Fibroblast of skin of abdomen (primary cell): ENCODE data around the gene TRAK1.
"Not testable (repeated sequence)": the region's sequence is repeated elsewhere in the genome, so short reads cannot be mapped to it uniquely, and the experiment has no call there.

Source experiments
- DNase-seq: peaks from one replicate; pipeline ENCODE4 v3.0.0-alpha.2; 2013

The TRAK1 gene

DNA sequence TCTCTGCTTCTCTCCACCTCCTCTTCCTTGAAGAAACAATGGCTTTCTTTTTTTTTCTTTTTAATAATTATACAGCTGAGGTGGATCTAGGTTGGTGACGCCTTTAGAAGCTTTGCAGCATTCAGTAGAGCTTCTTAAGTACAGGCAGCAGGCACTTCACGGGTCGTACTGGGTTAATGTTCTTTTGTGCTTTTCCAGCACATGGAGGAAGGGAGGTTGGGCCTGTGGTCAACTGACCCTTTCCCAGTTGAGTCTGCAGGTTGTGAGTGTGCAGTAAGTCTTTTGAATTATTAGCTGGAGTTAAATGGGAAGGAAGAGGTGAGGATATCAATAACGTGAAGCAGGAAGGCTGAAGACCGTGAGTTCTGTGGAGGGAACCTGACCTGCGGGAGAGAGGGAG lies 7.0 kb downstream of the TRAK1 start:
- no peak for DNase-seq

DNA sequence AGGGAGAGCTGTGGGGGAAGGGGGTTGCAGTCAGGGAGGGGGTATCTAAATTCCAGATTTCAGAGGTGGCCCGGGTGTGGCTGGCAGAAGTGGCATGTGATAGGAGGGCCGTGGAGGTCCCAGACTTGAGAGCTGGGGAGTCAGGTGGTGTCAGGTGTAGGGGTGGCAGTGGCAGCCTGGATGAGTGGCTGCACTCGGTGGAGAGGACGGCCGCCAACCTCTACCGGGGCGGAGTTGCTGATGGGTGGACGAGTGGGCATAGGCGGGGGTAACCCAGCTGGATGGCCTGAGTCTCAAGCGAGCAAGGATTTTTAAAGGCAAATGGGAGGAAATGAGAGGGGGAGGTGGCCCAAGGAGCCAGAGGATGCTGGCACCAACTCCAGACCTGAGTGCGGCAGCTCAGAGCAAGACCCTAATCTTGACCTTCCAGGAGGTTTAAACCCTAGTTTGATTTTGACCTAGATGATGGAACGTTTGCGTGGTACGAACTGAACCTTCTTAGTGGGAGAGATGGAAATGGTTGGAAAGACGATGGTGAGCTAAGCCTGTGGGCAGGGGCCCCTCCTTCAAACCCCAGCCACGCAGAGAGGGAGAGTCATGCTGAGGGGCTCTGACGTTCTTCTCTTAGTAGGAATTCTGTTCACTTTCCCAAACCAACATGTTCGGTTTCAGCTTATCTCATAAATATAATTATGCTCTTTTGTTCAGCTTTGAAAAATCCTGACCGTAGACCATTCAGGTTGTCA lies 8.0 kb downstream of the TRAK1 start:
- no peak for DNase-seq

DNA sequence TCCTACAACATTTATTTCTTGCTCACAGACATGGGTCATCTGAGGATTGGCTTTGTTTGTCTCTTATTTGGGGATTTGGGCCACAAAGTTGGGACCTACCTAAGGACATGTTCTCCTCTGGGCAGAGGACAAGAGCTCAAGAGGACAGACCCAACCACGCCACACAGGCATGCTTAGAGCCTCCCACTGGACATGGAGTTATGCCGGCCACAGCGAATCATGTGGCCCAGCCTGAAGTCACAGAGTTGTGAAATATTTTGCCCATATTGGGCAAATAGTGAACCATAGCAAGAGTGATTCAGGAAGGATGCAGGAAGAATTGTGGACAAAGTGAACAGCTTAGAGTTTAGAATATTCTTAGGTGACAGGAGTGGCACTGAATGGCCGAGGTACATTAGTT lies 9.9 kb downstream of the TRAK1 start:
- DNase-seq = peak; percentile 79

DNA sequence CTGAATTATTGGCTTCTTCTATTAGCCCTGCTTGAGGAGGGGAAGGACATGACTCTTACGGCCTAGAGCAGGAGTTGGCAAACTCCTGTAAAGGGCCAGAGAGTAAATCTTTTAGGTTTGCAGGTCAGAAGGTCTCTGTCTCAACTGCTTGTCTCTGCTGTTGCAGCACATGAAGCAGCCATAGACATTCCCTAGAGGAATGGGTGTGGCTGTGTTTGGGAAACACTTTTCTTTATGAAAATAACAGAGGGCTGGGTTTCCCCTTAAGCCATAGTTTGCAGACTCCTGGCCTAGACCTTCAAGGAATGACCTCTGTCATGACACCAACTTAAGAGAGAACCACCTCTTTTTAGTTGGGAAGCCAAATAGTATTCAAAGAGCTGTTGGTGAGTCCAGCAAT lies 10.3 kb downstream of the TRAK1 start:
- DNase-seq = no peak

DNA sequence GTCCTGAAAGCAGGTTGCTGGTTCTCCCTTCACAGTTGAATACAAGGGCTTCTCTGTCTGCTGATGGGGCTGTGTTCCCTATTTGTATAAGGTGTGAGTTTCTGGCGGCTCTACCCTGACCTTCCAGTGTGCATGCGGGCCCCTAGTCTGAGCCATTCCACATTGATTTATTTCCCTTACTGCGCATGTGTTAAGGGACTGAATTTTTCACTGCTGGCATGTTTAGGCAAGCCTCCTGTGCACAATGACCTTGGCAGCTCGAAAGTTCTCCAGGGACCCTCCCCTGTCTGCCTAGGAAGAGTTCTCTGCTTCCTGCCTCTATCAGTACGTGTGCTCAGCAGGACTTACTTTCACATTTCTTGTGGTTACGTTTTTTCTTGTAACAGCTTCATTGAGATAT lies 11.4 kb downstream of the TRAK1 start:
- peak; percentile 61 for DNase-seq

DNA sequence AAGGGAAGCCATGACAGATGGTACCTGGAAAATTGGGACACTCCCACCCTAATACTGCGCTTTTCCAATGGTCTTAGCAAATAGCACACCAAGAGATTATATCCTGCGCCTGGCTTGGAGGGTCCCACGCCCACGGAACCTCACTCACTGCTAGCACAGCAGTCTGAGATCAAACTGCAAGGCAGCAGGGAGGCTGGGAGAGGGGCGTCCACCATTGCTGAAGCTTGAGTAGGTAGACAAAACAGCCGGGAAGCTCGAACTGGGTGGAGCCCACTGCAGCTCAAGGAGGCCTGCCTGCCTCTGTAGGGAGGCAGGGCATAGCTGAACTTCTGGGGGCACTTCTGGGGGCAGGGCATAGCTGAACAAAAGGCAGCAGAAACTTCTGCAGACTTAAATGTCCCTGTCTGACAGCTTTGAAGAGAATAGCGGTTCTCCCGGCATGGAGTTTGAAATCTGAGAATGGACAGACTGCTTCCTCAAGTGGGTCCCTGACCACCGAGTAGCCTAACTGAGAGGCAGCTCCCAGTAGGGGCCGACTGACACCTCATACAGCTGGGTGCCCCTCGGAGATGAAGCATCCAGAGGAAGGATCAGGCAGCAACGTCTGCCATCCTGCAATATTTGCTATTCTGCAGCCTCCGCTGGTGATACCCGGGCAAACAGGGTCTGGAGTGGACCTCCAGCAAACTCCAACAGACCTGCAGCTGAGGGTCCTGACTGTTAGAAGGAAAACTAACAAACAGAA lies 12.9 kb downstream of the TRAK1 start:
- not testable (repeated sequence) for DNase-seq

DNA sequence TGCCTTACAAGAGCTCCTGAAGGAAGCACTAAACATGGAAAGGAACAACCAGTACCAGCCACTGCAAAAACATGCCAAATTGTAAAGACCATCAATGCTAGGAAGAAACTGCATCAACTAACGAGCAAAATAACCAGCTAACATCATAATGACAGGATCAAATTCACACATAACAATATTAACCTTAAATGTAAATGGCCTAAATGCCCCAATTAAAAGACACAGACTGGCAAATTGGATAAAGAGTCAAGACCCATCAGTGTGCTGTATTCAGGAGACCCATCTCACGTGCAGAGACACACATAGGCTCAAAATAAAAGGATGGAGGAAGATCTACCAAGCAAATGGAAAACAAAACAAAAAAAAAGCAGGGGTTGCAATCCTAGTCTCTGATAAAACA lies 14.8 kb downstream of the TRAK1 start:
- DNase-seq = not testable (repeated sequence)

DNA sequence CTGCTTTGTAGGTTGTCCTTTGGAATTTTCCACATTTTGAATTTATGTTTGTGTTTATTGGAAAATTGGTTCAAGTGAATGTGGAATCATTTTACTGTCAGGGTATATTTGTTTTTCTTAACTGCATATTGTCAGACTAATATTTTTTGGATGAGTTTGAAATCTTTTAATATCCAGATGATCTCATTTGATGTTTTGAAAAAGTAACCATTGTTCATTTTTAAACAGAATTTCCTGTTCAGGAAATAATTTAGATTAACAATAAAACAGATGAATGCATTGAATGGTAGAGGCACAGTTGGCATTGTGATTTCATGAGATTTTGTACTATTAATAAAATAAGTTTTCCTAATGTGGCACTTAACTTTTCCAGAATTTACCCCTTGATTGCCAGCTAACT lies 15.5 kb downstream of the TRAK1 start:
- no peak for DNase-seq

DNA sequence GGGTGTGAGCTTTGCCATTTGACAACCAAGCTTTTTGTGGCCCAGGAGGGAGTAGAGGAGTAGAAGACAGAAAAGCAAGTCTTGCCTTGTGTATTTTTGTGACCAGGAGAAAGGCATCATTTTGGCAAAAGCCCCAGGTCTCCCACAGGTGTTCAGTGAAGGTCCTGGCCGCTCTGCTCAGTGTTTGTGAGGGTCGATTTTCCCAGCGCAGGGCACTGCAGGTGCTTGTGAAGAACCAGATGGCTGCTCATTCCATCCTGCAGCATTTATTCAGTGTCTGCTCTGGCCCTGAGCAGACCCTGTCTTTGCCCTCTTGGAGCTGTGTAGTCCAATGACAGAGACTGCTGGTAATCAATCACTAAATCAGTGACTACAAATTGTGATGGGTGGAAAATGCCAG lies 19.5 kb downstream of the TRAK1 start:
- no peak for DNase-seq

DNA sequence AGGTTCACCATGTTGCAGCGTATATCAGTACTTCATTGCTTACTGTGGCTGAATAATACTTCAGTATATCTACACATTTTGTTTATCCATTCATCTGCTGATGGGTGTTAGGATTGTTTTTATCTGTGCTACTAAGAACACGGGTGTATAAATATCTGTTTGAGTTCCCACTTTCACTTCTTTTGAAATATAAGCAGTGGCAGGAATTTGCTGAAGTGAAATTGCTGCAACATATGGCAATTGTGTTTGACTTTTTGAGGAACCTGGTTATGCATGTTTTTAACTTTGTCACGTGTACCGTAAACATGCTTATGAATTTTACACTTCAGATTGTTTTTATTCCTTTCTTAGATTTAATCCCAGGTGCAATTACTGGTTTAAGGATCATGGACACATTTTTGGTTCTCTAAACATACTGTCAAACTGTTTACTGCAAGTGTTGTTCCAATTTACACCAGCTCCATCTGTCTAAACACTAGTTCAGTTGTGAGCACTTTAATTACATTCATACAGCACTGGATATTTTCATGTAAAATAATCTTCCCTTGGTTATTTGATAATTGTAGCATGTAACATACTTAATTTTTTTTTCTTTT lies 23.1 kb downstream of the TRAK1 start:
- no peak for DNase-seq

DNA sequence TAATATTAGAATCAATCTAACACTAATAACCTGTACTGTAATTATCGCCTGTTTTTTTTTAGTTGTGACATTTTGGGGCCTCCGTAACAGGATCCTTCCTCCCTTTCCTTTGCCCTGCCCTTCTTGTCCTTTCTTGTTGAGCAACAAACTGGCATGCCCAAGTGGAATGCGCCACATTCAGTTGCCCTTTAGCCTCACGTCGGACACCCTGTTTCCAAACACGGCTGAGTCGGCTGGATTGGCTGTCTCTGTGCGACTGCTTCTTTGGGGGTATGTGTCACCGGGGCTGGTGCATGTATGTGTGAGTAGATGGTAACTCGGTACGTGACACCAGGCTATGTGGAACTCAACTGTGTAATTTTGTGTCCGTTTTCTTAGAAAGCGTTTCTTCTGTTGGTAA lies 24.1 kb downstream of the TRAK1 start:
- DNase-seq = no peak

DNA sequence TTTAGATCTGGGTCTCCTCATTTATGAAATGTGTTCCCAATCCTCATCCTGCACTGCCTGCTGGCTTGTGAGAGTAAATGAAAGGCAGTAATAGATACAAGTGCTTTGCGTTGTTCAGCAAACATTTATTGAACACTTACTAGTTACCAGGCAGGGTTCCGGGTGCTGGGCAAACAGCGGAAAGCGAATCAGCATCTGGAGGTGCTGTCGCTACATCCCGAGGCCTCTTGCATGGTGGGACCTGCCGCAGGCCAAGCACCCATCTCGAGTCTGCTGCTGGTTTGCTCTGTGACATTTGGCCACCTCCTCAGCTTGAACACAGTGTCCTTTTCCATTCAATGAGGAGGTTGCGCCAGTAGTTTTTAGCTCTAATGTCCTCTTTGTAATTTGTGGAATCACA lies 24.8 kb downstream of the TRAK1 start:
- no peak for DNase-seq

DNA sequence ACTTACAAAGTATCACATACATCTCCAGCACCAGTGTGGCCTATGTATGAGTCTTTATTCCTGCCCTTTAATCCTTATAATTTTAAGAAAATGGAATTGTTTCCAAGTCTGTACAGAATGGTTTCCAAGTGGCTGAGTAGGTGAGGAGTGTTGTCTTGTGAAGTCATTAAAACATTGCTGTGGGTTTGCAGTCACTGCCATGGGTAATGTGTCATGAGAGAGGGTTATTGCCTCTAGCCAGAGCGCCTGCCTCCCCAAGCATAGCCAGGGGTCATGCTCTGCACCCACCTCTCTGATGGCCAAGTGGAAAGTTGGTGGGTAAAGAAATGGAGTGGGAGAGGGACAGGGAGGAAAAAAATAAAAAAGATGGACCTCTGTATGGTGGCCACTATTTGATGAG lies 25.3 kb downstream of the TRAK1 start:
- no peak for DNase-seq

DNA sequence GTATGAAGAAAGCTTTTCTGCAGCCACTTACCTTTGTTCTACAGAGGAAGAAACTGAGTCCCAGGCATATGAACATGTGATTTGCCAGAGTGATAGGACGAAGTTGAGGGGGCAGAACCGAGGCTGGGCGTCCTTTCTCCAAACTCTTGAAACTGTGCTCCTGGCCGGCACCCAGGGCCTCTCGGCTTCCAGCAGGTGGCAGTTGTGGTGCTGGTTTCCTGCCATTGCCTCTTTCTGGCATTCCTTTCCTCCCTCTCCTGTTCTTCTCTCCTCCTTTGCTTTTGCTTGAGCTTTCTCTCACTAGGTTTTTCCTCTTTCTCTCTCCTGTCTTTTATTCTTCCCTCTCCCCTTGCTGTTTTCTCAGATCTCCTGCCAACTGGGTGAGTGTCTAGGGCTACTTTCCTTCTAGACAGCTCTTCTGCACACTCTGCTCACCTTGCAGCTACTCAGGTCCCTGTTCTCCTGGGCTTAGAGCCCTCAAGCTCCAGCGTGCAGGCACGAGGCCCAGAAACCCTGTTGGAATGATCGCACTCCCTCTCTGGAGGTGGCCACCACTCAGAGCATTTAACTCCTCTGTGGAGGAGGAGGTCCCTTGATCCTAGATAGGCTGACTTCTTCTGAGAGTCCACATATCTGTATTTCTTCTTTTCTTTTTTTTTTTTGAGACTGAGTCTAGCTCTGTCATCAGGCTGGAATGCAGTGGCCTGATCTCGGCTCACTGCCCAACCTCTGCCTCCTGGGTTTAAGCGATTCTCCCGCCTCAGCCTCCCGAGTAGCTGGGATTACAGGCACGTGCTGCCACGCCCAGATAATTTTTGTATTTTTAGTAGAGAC lies 26.2 kb downstream of the TRAK1 start:
- peak; percentile 88 for DNase-seq

DNA sequence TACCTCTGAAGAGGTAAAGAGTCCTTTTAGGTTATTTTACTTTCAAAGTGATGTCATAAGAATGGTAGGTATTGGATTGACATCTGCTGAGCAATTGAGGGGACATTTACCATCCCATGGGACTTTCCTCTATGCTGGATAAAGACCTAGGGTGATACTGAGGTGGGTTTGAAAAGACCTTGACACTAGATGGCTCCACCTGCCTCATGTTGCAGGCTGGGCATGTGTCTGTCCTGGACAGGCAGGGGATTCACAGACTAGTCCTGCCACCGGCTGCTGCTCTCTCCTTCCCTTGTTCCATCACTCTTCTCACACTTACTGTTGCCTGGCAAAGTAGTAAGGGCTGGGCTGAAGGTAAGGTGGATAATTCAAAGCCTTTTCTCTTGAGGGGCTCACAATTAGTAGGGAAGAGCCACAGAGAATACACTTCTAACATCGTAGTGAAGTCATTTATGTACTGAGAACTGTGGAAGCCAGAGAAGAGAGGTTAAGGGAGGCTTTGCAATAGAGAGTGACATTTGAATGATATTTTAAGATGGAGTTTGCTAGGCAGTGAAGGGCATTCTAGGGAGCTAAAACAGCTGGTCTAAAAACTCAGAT lies 27.7 kb downstream of the TRAK1 start:
- DNase-seq = peak; percentile 45

DNA sequence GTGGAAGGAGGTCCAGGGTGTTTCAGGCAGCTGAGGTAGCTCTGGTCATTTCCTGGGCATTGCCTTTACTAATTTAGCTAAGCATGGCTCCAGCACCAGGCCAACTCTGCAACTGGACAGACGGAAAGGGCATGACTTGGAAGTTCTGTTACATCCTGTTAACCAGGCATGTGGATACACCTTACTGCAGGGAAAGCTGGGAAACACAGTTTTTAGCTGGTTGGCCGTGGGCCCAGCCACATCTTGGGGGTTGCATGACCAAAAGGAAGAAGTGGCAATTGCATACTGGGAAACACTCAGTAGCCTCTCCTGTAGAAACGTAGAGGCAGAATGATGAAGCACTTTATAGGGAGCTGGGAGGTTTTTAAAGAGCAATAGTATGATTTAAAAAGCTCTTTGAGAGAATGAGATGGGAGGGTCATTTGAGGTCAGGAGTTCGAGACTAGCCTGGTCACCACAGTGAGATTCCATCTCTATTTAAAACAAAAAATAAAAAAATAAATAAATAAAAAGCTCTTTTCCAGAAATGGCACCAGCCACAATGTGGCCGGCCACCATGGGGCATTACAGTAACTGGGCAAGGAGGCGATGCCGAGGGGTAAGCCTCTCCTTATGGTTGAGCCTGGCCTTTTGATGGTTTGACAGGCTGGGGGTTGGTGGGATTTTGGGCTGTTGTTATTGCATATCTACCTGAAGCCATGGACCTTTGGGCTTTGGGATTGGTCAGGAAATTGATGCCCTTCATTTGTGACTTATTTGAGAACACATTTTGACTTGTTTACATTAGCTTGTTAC lies 28.6 kb downstream of the TRAK1 start:
- DNase-seq = no peak

DNA sequence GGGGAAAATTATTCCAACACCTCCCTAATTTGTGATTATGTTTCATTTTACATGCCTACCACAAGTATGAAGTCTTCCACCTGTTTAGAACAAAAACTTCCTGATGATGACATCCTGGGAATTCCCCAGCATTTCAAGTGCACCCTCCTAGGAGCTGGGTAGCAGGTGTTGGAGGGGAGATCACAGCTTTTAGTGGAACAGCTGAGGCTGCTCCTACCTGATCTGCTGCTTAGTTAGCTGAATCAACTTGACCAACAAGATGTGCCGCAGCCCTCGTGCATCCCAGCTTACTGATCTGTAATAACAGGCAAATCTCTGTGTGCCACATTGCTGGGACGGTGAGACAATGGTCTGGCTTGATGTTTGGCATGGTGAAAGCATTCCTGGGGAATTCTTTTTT lies 29.7 kb downstream of the TRAK1 start:
- DNase-seq = no peak

DNA sequence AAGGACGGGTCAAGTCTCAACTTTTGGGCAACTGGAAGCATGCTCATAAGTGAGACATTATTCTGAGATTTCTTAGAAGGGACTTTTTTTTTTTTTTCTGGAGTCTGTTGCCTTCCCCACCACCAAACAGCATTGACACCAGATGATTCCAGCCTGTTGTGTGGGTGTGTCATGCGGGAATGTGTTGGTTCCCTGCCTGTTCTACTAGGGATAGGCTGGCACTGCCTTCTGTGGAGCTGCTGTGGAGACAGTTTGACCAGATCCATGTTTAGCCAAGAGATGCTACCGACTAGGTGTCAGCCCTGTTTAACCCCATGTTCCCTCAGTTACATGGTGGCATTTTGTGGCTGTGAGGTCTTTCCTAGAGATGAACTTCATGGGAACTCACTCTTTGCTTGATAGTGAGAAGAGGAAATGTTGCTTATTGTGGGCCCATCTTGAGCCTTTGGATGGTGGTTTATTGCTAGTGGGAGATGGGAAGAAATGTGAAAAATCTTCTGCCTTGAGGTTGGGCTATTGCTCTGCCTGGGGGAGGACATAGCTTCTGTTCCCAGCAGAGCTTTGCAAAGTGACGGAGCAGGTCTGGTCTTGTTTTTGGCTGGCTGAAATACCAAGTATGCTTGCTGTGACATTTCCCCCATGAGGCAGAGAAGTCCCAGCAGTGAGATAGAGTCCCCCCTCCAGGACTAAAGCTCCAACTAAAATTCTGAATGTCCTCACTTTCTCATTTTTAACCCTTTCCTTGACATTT lies 31.3 kb downstream of the TRAK1 start:
- DNase-seq = no peak

DNA sequence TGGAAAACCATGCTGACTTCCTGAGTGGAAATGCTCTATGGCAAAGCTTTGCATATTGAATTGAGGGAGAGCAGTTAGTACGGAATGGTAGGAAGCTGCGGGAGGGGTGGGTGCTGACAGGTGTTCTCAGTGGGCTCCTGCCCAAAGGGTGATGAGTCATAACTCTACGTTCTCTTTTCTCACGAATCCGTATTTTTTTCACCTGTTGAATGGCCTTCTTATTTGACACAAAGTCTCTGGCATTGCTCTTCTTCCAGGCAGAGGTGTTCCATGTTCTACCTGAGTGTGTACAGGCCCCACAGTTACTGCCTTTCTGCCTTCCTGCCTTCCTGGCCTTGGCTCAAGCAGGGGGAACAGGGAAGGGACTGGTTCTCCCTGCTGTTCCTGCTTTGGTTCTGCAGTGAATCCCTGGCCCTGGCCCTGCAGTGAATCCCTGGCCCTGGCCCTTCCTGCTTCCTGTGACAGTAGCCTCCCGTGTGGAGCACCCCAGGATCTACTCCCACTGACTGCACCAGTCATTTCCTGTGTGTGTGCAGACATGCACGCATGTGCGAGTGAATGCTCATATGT lies 31.9 kb downstream of the TRAK1 start:
- DNase-seq = peak; percentile 42

DNA sequence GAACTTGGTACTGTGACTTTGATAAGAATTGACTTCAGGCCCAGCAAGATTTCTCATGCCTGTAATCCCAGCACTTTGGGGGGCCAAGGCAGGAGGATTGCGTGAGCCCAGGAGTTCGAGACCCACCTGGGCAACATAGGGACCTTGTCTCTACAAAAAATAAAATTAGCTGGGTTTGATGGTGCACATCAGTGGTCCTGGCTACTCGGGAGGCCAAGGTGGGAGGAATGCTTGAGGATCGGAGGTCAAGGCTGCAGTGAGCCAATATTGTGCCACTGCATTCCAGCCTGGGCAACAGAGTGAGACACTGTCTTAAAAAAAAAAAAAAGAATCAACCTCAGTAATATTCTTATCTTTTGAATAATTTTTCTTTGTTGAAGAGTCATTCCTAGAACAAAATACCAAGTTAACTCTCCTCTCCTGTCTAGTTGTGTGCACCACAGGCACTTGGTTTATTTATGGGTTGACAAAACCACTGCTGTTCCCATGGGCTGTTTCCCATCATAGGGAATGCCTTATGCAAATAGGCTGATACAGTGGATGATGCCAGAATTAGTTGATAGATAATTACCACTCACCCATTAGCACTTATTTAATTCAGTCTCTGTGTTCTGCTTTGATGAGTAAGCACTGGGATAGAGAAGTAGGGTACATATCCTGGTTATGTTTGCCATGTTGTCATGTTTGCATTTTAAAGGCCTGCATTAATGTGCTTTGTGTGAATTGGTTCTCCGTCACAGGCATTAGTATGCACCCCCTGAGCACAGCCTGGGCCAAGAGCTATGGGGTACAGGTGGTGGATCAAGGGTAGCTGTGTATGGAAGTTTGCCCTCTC lies 32.9 kb downstream of the TRAK1 start:
- DNase-seq = no peak
